GM19463 (cell line): ENCODE data around the gene SMC6.
A peak's percentile ranks its signal among the peaks of the same experiment; 100 is the strongest.

ENCODE experiments used
- ATAC-seq: cut with Tn5 transposase; IDR thresholded peaks from one replicate; pipeline ENCODE4 v1.9.1; 2021; ENCODE audit warnings: mild to moderate bottlenecking, moderate library complexity; ENCODE audit not compliant: unreplicated experiment

The SMC6 gene

DNA sequence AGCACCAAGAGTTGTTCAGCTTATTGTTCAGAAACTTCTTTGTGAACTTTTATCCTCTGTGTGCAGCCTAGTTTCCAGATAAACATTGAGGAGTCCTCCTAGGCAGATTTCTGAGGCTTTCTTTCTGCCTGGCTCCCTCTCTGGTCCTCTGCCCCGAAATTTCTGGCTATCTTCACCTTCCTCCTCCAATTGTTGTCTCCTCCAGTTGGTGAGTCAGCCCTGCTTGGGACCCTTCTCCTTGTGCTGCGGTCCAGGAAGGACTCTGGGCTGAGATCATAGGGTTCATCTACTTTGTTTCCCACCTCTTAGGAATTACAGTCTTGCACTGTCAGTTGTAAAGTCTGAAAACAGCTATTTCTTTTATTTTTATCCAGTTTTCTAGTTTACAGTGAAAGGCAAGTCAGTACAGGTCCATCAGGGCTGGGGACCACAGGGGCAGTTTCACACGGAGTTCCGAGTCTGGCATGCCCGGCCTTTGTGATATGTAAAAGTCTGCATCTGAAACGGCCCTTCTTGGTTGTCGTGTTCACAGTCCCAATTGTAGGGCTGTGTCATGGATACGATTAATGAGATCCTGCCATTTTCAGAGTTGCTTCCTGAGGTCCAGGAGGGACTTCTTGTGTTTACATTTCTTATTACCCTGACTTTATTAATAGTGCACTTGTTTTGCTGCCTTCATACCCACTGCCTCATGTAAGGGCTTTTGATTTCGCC is 100.8 kb downstream of the SMC6 start:
- no peak for ATAC-seq

- no peak for ATAC-seq
These were observed 104.6 kb downstream of the SMC6 start for GRCh38 chr2:17649026-17649425.

GRCh38 chr2:17648581-17648980 is 105.0 kb downstream of the SMC6 start:
- ATAC-seq: no peak

GRCh38 chr2:17646838-17647701 is 106.5 kb downstream of the SMC6 start:
- ATAC-seq: no peak

DNA sequence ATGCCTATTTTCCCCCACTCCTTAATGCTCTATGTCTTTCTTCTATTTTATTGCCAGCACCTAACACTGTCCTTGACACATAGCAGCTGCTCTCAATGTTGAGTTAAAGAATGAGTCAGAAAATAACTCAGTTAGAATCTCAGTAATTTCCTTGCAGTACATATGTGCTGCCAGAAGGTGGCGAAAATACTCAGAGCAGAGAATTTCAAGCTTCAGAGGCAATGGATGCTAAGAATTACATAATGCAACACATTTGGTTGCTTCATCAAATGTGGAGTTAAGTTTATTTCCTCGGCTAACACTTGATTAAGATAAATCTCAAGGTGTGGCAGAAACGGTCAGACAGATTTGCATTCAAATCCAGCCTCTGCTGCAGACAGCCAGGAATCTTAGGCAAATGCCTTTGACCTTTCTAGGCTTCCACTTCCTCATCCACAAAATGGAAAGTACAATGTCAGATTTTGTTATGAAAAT is 107.5 kb downstream of the SMC6 start:
- peak; percentile 73 for ATAC-seq

DNA sequence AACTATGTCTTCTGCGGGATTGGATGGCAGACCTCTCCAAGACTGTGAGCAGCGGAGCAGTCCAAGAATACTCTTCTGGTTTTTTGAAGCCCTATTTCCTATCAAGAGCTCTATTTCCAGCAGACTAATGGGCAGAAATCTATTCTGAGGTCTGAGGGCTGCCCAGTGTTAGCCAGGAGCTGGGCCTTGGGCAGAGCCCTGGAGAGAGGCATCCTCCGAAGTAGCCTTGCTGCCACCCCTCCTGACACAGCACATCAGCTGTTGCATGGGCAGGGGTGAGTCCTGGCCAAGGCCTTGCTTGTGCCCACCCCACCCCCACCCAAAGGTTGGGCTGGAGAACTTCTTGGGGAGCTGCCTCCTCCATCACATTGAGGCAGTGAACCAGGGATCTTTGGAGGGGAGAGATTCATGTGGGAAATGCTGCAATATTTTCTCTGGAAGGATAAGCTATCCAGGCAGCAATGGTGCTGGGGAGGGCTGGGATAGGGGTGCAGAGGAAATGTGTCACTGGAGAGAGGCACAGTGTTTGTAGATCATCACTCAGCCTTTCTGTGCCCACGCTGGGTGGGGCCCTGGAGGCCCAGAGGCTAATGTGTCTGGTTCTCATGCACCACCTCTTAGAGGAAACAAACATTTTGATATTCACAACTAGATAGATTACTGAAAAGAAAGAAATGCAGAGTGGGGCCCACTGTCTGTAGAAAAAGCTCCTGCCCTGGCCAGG is 108.5 kb downstream of the SMC6 start:
- ATAC-seq: no peak

DNA sequence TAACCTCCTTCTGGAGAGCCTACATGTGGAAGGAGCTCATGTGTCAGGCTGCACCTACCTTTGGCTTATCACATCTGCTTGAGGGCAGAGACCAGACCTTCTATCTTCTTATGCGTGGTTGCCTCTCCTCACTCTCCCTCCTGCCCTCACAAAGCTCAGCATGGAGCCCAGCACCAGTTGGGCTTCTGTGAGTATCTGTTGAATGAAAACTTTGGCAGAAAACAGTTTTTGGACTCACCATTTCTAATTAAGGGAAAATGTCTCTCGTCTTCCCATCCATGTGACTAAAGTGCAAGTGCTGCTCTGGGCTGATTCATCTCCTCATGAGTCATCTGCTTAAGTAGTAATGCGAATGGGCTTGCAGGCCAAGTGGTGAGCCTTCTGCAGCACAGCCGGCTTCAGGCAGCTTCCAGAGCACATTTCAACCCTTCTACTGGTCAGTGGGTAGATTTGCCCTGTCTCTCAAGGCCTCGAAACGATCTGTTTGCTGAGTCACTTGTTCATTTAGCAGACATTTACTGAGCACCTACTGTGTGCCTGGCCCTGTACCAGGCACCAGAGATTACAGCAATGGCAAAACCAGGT is 110.5 kb downstream of the SMC6 start:
- peak; percentile 56 for ATAC-seq

DNA sequence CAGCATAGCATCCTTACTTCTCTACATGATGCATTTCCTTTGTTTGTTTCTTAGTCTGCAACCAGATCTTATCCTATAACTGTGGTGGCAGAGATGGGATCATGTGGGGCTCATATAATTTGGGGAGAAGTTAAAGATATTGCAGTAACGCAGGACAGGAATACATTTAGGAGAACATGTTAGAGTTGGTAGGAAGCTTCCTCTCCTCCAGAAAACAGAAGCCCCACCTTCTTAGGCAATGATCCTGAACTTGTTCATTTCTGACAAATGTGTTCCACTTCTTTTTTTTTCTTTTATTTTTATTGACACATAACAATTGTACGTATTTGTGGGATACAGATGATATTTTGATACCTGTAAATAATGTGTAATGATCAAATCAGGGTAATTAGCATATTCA is 113.2 kb downstream of the SMC6 start:
- ATAC-seq: no peak

- no peak for ATAC-seq
These were observed 115.3 kb downstream of the SMC6 start for GRCh38 chr2:17638196-17638743.

DNA sequence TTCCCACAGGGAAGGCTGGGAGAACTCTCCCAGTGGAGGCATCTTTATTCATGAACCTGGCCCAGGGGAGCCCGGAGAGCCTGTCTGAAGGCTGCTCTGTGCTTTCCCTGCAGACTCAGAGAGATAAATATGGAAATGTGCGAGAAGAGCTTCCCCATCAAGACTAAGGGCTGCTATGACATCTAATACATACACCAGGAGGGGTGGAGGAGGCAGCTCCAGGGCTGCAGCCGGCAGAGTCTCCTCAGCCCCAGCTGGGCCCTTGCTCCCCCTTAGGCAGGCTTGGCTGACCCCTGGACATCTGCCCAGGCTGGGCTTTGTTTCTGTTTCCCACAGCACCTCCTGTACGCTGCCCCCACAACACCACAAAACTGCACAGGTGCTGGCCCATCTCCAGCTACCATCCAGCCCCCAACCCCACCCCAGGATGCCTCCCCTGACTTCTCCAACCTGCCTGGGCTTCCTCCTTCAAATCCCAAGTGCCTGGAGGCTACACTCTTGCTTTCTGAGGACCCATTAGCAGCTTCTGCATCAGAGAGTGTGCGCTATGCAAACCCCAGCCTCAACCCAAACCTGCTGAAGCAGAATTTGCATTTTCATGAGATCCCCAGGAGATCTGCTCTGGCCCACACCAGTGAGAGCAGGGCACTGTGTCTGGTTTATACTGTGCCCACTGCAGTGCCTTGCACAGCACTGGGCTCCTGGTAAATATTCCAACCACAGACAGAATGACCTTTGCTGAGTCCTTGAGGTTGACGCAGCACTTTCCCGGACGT is 116.3 kb downstream of the SMC6 start:
- no peak for ATAC-seq

GRCh38 chr2:17636257-17636656 is 117.4 kb downstream of the SMC6 start:
- ATAC-seq: no peak

DNA sequence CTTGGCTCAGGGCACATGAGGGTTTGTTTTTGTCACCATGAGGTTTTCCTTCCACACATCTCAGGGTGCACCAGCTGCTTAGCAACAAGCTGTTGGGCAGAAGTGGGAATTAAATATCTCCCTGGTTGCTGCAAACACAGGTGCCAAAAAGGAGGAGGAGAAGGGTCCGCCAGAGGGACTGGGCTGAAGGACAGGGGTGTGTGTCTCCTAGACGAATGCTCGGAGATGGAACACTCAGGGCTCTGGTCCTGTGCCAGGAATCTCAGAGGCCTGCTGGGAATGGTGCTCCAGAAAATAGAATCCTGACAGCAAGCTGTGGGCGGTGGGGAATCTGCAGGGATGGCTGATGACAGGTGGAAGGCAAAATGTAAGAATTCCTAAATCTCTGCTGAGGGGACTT is 118.6 kb downstream of the SMC6 start:
- no peak for ATAC-seq

- ATAC-seq: no peak
These were observed 123.5 kb downstream of the SMC6 start for GRCh38 chr2:17630089-17630488.

GRCh38 chr2:17628349-17629261 is 125.0 kb downstream of the SMC6 start:
- ATAC-seq: no peak

GRCh38 chr2:17627434-17627833 is 126.2 kb downstream of the SMC6 start:
- ATAC-seq: no peak

- no peak for ATAC-seq
These were observed 126.6 kb downstream of the SMC6 start for GRCh38 chr2:17626986-17627385.

DNA sequence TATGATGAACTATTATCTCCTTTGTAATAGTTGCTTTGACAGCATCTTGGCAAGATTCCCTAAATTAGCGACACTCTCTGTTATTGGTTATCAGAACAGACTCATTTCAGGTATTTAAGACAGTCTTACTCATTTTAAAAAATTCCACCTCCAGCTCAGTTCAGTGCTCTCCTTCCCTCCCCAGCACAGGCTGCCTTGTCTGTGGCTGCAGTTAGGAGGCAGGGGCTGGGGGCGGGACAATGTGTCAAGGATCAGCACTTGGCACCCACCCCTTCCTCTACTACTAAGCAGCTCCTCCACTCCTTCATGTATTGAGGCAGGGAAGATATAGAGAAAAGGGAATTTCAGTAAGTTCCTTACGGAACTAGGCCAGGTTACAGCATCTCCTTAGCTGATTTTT is 128.2 kb downstream of the SMC6 start:
- ATAC-seq: no peak

- ATAC-seq: no peak
These were observed 131.8 kb downstream of the SMC6 start for GRCh38 chr2:17621781-17622180.

GRCh38 chr2:17620841-17621240 is 132.8 kb downstream of the SMC6 start:
- no peak for ATAC-seq
